Measurements from ENCODE around the gene FRMPD2.

The FRMPD2 gene

GRCh38 chr10:48237259-48238250, 36.9 kb downstream of the FRMPD2 start:
- Histone ChIP-seq H3K79me2 (ENCODE audit: insufficient read depth, low read length) (no peaks in the 10 kb centered on the region), H3K36me3 (ENCODE audit: insufficient read depth, low read length) (no peaks in the 10 kb centered on the region), H3K9me3 (ENCODE audit: low read length) (no peaks in the 10 kb centered on the region), H3K9me2 (ENCODE audit: low read depth, low read length) (no peaks in the 10 kb centered on the region), H2AFZ (ENCODE audit: low read length) (no peak overlapping the region), H3K27me3 (ENCODE audit: insufficient read depth, low read length) (0 out of 2 replicates have a peak, but pooled peaks cover 3% of the 10 kb centered on the region), H3F3A (ENCODE audit: insufficient read depth, low read length) (no peaks in the 10 kb centered on the region), H4K20me1 (ENCODE audit: insufficient read depth, low read length) (no peaks in the 10 kb centered on the region), H3K9ac (ENCODE audit: low read length) (no peak overlapping the region), H3K4me3 (ENCODE audit: low read depth, low read length, poor library complexity, severe bottlenecking) (no peak overlapping the region), H3K27ac (ENCODE audit: low read depth, low read length, poor library complexity, severe bottlenecking) (no peak overlapping the region), H3K4me1 (ENCODE audit: insufficient read depth, low read length, severe bottlenecking) (no peaks in the 10 kb centered on the region), H3K4me2 (ENCODE audit: low read length) (no peak overlapping the region)
- no peak for TF ChIP-seq EZH2 (IDR thresholded peaks at IDR 0.05; ENCODE audit: borderline replicate concordance, low read length)
- TF ChIP-seq, protein P1, sequence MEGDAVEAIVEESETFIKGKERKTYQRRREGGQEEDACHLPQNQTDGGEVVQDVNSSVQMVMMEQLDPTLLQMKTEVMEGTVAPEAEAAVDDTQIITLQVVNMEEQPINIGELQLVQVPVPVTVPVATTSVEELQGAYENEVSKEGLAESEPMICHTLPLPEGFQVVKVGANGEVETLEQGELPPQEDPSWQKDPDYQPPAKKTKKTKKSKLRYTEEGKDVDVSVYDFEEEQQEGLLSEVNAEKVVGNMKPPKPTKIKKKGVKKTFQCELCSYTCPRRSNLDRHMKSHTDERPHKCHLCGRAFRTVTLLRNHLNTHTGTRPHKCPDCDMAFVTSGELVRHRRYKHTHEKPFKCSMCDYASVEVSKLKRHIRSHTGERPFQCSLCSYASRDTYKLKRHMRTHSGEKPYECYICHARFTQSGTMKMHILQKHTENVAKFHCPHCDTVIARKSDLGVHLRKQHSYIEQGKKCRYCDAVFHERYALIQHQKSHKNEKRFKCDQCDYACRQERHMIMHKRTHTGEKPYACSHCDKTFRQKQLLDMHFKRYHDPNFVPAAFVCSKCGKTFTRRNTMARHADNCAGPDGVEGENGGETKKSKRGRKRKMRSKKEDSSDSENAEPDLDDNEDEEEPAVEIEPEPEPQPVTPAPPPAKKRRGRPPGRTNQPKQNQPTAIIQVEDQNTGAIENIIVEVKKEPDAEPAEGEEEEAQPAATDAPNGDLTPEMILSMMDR (IDR thresholded peaks at IDR 0.05; ENCODE audit: low read length) = no peak

DNA sequence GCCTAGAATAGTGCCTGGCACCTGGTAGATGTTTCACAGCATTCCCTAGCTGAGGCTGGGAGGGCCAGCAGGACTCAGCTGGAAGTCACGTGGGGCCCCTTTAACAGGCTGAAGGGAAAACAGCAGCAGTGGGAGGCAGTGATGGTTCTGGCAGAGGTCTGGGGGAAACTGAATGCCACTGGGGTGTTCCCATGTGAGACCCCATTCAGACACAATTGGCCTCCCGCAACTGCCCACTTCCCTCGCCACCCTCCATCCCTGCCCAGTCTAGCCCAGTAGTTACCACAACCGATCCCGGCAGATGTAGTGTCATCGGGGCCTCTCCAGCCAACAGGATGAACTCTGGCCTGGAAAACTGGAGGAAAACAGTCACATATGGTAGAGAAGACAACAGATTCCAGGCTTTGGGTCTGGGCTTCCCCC, 38.3 kb downstream of the FRMPD2 start:
- Histone ChIP-seq H3K9me3 (ENCODE audit: low read length) (no peaks in the 10 kb centered on the region), H3K4me1 (ENCODE audit: insufficient read depth, low read length, severe bottlenecking) (no peaks in the 10 kb centered on the region), H3K36me3 (ENCODE audit: insufficient read depth, low read length) (no peaks in the 10 kb centered on the region), H3K79me2 (ENCODE audit: insufficient read depth, low read length) (no peaks in the 10 kb centered on the region), H3K4me3 (ENCODE audit: low read depth, low read length, poor library complexity, severe bottlenecking) (no peak overlapping the region), H3K9ac (ENCODE audit: low read length) (no peak overlapping the region), H3K27me3 (ENCODE audit: insufficient read depth, low read length) (no peaks in the 10 kb centered on the region), H4K20me1 (ENCODE audit: insufficient read depth, low read length) (no peaks in the 10 kb centered on the region), H3K4me2 (ENCODE audit: low read length) (no peak overlapping the region), H2AFZ (ENCODE audit: low read length) (no peak overlapping the region), H3F3A (ENCODE audit: insufficient read depth, low read length) (no peaks in the 10 kb centered on the region), H3K9me2 (ENCODE audit: low read depth, low read length) (no peaks in the 10 kb centered on the region), H3K27ac (ENCODE audit: low read depth, low read length, poor library complexity, severe bottlenecking) (no peak overlapping the region)
- TF ChIP-seq, protein P1 (IDR thresholded peaks at IDR 0.05; ENCODE audit: low read length) = no peak
- TF ChIP-seq EZH2 (IDR thresholded peaks at IDR 0.05; ENCODE audit: borderline replicate concordance, low read length) = no peak

GRCh38 chr10:48235501-48235900, 39.0 kb downstream of the FRMPD2 start:
- Histone ChIP-seq H3F3A (ENCODE audit: insufficient read depth, low read length) (no peaks in the 10 kb centered on the region), H3K4me3 (ENCODE audit: low read depth, low read length, poor library complexity, severe bottlenecking) (no peak overlapping the region), H3K9me2 (ENCODE audit: low read depth, low read length) (no peaks in the 10 kb centered on the region), H3K27me3 (ENCODE audit: insufficient read depth, low read length) (no peaks in the 10 kb centered on the region), H3K4me1 (ENCODE audit: insufficient read depth, low read length, severe bottlenecking) (no peaks in the 10 kb centered on the region), H3K27ac (ENCODE audit: low read depth, low read length, poor library complexity, severe bottlenecking) (no peak overlapping the region), H3K79me2 (ENCODE audit: insufficient read depth, low read length) (no peaks in the 10 kb centered on the region), H3K9ac (ENCODE audit: low read length) (no peak overlapping the region), H3K4me2 (ENCODE audit: low read length) (no peak overlapping the region), H3K9me3 (ENCODE audit: low read length) (no peaks in the 10 kb centered on the region), H2AFZ (ENCODE audit: low read length) (no peak overlapping the region), H3K36me3 (ENCODE audit: insufficient read depth, low read length) (no peaks in the 10 kb centered on the region), H4K20me1 (ENCODE audit: insufficient read depth, low read length) (no peaks in the 10 kb centered on the region)
- TF ChIP-seq, protein P1 (IDR thresholded peaks at IDR 0.05; ENCODE audit: low read length) = no peak
- no peak for TF ChIP-seq EZH2 (IDR thresholded peaks at IDR 0.05; ENCODE audit: borderline replicate concordance, low read length)
